Measurements from ENCODE around the gene IL17REL.

IL17REL gene

GRCh38 chr22:50048836-50049235 lies 36.3 kb upstream of the IL17REL start:
- no peak overlapping the region for H3K4me3 ChIP-seq (replicated peaks; ENCODE audit: insufficient read depth, low read length)
- TF ChIP-seq SPI1 (IDR thresholded peaks at IDR 0.05; ENCODE audit: borderline replicate concordance, low read depth) (no peak), CTCF (IDR thresholded peaks at IDR 0.05; ENCODE audit: insufficient read depth, low read length) (no peak), POLR2AphosphoS5 (IDR thresholded peaks at IDR 0.05; ENCODE audit: low read depth) (no peak), GABPA (IDR thresholded peaks at IDR 0.05; ENCODE audit: low read depth) (no peak)
- TF ChIP-seq, protein P1, sequence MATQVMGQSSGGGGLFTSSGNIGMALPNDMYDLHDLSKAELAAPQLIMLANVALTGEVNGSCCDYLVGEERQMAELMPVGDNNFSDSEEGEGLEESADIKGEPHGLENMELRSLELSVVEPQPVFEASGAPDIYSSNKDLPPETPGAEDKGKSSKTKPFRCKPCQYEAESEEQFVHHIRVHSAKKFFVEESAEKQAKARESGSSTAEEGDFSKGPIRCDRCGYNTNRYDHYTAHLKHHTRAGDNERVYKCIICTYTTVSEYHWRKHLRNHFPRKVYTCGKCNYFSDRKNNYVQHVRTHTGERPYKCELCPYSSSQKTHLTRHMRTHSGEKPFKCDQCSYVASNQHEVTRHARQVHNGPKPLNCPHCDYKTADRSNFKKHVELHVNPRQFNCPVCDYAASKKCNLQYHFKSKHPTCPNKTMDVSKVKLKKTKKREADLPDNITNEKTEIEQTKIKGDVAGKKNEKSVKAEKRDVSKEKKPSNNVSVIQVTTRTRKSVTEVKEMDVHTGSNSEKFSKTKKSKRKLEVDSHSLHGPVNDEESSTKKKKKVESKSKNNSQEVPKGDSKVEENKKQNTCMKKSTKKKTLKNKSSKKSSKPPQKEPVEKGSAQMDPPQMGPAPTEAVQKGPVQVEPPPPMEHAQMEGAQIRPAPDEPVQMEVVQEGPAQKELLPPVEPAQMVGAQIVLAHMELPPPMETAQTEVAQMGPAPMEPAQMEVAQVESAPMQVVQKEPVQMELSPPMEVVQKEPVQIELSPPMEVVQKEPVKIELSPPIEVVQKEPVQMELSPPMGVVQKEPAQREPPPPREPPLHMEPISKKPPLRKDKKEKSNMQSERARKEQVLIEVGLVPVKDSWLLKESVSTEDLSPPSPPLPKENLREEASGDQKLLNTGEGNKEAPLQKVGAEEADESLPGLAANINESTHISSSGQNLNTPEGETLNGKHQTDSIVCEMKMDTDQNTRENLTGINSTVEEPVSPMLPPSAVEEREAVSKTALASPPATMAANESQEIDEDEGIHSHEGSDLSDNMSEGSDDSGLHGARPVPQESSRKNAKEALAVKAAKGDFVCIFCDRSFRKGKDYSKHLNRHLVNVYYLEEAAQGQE (IDR thresholded peaks at IDR 0.05; ENCODE audit: insufficient replicate concordance, low read depth) = no peak
- H3K27ac ChIP-seq (replicated peaks) = no peak overlapping the region
- H3K27me3 ChIP-seq (ENCODE audit: insufficient read depth, poor library complexity, severe bottlenecking) = peaks cover 12% of the 10 kb centered on the region
- DNase-seq (ENCODE audit: low read depth in 1 of 2, low spot score in 1 of 2) = no peak

GRCh38 chr22:50048061-50048765 lies 35.6 kb upstream of the IL17REL start:
- H3K27ac ChIP-seq (replicated peaks) = no peak overlapping the region
- H3K27me3 ChIP-seq (ENCODE audit: insufficient read depth, poor library complexity, severe bottlenecking) = peaks cover 12% of the 10 kb centered on the region

DNA sequence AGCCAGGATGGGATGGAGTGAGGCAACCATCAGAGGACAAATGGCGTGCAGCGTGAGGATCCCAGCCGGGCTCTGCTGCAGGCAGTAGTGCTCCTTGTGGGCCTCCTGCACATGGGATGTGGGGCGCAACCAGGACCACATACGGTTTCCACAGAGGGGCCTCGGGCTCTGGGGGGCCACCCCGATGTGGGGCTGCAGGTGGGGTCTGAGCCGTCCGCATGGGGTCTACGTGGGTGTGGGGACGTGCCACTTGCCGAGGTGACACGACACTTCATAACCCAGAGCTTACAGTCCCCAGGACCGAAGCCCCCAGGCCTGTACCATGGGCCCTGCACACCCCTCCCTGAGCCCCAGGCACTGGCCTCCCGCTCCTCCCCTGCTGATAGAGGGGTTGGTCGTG lies 34.8 kb upstream of the IL17REL start:
- no peak for DNase-seq (ENCODE audit: low read depth in 1 of 2, low spot score in 1 of 2)
- Histone ChIP-seq H3K4me3 (replicated peaks; ENCODE audit: insufficient read depth, low read length) (no peak overlapping the region), H3K27me3 (ENCODE audit: insufficient read depth, poor library complexity, severe bottlenecking) (peaks cover 12% of the 10 kb centered on the region), H3K27ac (replicated peaks) (no peak overlapping the region)
- TF ChIP-seq GABPA (IDR thresholded peaks at IDR 0.05; ENCODE audit: low read depth) = no peak
- no peak for TF ChIP-seq SPI1 (IDR thresholded peaks at IDR 0.05; ENCODE audit: borderline replicate concordance, low read depth)
- TF ChIP-seq, protein P1 (IDR thresholded peaks at IDR 0.05; ENCODE audit: insufficient replicate concordance, low read depth) = no peak
- no peak for TF ChIP-seq CTCF (IDR thresholded peaks at IDR 0.05; ENCODE audit: insufficient read depth, low read length)
- TF ChIP-seq POLR2AphosphoS5 (IDR thresholded peaks at IDR 0.05; ENCODE audit: low read depth) = no peak

More at GRCh38 chr22:50048061-50048765, 35.6 kb upstream of the IL17REL start:
- no peak for DNase-seq (ENCODE audit: low read depth in 1 of 2, low spot score in 1 of 2)
- no peak overlapping the region for H3K4me3 ChIP-seq (replicated peaks; ENCODE audit: insufficient read depth, low read length)
- TF ChIP-seq SPI1 (IDR thresholded peaks at IDR 0.05; ENCODE audit: borderline replicate concordance, low read depth) (no peak), GABPA (IDR thresholded peaks at IDR 0.05; ENCODE audit: low read depth) (no peak), CTCF (IDR thresholded peaks at IDR 0.05; ENCODE audit: insufficient read depth, low read length) (no peak), POLR2AphosphoS5 (IDR thresholded peaks at IDR 0.05; ENCODE audit: low read depth) (no peak)
- TF ChIP-seq, protein P1 (IDR thresholded peaks at IDR 0.05; ENCODE audit: insufficient replicate concordance, low read depth) = no peak

Measured in HL-60 (cell line).